Stimulated activated CD4-positive, alpha-beta T cell treated with anti-CD3 and anti-CD28 coated beads, TNF-alpha, amount 100 ng/mL, for 4 hours (primary cell): ENCODE results near the gene WNT6.

ENCODE experiments used
- DNase-seq, 3 experiments: peaks; one replicate each; pipeline ENCODE4 v3.0.0-alpha.2; 2020; ENCODE audit warnings: low read depth in 3 of 3

The WNT6 gene

GRCh38 chr2:218877891-218878290, 18.3 kb downstream of the WNT6 start:
- DNase-seq, result no peak

GRCh38 chr2:218878486-218878885, 18.9 kb downstream of the WNT6 start:
- no peak for DNase-seq

- no peak for DNase-seq
These were observed 19.5 kb downstream of the WNT6 start for GRCh38 chr2:218878926-218879761.

DNA sequence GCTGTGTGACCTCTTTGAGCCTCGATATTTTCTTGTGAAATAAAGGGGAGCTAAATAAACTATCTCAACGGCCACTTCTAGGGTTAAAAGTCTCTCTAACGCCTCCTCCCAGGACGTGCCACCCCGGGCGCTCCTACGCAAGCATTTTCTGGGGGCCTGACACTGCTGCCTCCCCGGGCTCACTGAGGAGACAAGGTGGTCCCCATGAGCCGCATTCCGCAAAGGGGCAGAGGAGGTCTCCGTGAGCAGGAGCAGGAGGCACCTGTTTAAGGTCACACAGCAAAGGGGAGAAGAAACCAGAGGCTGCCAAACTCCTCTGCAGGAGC, 20.1 kb downstream of the WNT6 start:
- DNase-seq, result no peak

- DNase-seq, result peak in 2 of 3 experiments; percentile 78 to 79
These were observed 20.7 kb downstream of the WNT6 start, which contains the start of gene WNT10A for GRCh38 chr2:218880102-218880858. WNT10A (plus strand) TSS chr2:218880852; CDS start chr2:218880996, 144 bp downstream.

DNA sequence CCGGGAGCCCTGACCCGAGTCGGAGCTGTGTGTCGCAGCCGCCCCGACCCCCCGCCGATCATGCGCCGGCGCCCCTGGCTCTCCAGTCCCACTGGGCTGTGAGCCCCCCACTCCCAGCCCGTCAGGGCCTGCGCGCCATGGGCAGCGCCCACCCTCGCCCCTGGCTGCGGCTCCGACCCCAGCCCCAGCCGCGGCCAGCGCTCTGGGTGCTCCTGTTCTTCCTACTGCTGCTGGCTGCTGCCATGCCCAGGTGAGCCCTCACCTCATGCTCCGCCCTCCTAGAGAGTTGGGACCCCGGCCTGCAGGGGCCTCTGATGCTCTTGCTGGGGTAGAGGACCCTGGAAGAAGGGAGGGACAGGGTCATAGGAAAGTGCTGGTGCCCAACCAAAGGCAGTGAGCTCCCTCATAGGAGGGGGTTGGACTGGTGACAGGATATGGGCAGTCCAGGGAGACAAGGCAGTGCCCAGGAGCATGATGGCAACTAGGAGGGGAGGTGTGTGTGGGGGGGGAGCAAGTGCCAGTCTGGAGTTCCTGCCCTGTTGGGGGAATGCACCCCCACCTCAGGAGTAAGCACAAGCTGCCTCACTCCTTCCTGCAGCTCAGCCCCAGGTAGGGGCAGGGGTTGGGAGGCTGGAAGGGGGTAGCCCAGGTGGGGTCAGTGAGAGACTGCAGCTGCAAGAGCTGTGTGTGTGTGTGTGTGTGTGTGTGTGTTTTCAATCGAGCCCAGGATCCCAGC, 21.4 kb downstream of the WNT6 start:
- DNase-seq, result no peak

GRCh38 chr2:218881744-218882460, 22.3 kb downstream of the WNT6 start:
- DNase-seq, result no peak

DNA sequence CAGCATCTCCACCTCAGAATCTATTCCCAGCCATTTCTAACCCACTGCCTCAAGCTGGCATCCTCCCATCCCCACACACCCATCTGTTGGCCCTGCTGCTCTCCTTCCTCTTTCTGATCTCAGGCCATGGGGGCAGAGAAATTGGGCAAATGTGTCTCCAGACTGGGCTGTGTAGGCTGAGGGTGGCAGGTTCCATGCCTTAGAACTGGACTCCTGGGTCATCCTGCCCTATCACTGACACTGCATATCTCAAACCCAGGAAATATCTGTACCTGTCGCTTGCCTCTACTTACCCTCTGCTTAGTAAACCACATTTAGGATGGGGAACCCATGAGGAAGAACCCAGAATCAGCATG, 22.8 kb downstream of the WNT6 start:
- no peak for DNase-seq

- no peak for DNase-seq
These were observed 23.3 kb downstream of the WNT6 start for GRCh38 chr2:218882866-218883366.

DNA sequence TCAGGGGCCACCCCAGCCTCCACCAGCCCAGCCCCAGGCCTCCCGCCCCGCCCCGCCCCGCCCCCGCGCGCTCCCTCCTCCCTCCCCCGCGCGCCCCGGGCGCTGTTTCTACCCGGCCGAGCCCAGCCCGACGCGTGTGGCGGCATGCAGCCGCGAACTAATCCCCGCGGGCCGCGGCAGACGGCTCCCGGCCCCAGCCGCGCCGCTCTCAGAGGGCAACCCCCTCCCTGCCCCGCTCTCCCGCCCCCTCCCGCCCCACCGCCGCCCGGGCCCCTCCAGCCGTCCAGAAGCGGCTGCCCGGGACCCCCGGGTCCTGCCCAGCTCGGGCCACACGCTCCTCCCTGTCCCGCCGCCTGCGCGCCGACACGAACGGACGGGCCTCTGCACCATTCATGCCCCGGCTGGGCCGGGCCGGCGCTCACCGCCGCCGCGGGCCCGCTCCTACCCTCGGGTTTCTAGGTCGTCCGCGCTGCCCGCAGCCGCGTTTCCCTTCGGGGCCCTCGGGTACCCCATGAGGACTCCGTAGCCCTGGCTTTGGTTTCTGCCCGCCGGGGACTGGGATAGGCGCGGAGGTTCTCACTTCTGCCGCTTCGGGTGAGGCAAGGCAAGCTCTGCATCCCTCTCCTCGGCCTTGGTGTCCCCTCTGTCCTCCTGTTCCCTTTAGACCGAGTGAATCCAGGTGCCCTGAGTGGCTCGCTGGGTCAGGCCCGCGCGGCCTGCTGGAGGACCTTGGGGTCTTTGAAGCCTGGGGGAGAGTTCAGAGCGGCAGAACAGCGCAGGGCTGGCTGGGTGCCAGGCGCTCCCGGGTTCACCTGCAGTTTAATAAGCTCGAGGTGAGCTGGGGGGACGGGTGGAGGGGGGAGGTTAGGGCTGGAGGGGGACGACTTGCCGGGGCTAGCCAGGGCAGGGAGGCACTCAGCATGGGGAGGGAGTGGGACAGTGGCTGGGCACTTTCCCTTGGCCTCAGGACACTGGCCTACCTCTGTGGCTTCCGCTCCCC, 24.2 kb downstream of the WNT6 start:
- DNase-seq, result no peak

DNA sequence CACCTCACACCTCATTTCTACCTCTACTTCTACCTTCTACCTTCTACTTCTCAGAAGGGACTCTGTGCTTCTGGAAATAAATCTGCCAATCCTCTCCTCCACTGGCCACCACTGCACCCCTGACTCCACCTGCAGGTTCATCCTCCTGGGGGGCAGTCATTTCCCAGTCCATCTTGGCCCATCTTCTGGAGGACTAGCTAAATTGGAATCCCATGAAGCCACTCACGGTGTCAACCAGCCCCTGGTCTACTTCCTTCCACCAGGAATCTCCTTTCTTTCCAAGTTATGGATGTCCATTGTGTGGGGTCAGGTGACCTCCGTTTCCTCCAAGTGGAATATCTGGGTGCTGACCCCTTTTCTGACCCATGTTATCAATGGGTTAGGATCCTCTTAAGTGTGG, 24.9 kb downstream of the WNT6 start:
- DNase-seq, result no peak

- no peak for DNase-seq
These were observed 26.7 kb downstream of the WNT6 start for GRCh38 chr2:218885981-218886947.

- no peak for DNase-seq
These were observed 27.5 kb downstream of the WNT6 start for GRCh38 chr2:218887079-218887478.

DNA sequence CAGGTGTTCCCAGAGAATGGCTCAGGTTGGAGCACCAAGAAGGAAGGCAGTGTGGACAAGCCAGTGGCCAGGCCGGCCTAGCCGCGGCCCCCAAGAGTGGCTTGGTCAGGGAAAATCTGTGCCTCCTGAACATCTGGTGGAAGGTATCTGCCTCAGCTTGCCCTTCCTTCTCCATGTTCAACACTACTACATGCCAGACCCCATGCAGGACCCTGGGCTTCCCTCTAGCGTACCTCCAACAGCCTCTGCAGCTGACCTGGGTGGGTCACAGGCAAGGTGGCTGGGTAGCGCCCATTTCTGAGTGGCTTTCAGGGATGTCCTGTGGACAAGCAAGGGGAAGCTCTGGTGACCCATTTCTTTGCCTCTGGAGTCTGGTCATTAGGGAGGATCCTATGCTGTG, 28.7 kb downstream of the WNT6 start:
- no peak for DNase-seq

GRCh38 chr2:218889937-218890336, 30.3 kb downstream of the WNT6 start:
- no peak for DNase-seq

- DNase-seq, result no peak
These were observed 30.8 kb downstream of the WNT6 start for GRCh38 chr2:218890369-218890768.

- no peak for DNase-seq
These were observed 31.9 kb downstream of the WNT6 start for GRCh38 chr2:218891275-218892135.

DNA sequence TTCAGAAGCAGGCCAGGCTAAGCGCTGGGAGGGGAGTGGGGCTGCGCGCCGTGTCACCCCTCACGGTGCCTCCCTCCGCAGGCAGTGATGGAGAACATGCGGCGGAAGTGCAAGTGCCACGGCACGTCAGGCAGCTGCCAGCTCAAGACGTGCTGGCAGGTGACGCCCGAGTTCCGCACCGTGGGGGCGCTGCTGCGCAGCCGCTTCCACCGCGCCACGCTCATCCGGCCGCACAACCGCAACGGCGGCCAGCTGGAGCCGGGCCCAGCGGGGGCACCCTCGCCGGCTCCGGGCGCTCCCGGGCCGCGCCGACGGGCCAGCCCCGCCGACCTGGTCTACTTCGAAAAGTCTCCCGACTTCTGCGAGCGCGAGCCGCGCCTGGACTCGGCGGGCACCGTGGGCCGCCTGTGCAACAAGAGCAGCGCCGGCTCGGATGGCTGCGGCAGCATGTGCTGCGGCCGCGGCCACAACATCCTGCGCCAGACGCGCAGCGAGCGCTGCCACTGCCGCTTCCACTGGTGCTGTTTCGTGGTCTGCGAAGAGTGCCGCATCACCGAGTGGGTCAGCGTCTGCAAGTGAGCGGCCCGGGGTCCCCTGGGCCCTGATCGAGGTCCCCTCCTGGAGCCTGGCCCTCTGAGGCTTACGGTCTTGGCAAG, 33.2 kb downstream of the WNT6 start:
- DNase-seq, result peak; percentile 73 to 77 (median 76)
